HepG2 (cell line): Measurements from ENCODE around the gene RDH11. TPM values are rescaled to one million over a fixed set of nuclear protein-coding genes. Genes with fewer than 3 reads are reported as not detected.

ENCODE experiments used
- ARNTL ChIP-seq: sonication (generic); formaldehyde crosslinking; IDR thresholded peaks from 2 replicates; pipeline ENCODE4 v1.4.0; 2020; ENCODE audit warnings: mild to moderate bottlenecking, missing genetic modification reagents
- ERF ChIP-seq: IDR thresholded peaks from 2 replicates; pipeline ENCODE4 v1.6.1; 2018; ENCODE audit warnings: missing biosample characterization, missing genetic modification reagents
- KDM4B ChIP-seq: sonication (generic); formaldehyde crosslinking; IDR thresholded peaks from 2 replicates; pipeline ENCODE4 v1.4.0; 2020; ENCODE audit warnings: missing genetic modification reagents
- POLR2AphosphoS2 ChIP-seq: IDR thresholded peaks from 2 replicates; pipeline ENCODE4 v1.6.1; 2011; ENCODE audit warnings: low read depth, low read length, improper control_type of control experiment
- PRMT3 ChIP-seq: sonication (generic); formaldehyde crosslinking; IDR thresholded peaks from 2 replicates; pipeline ENCODE4 v1.8.1; 2022; ENCODE audit warnings: low read depth, mild to moderate bottlenecking, moderate library complexity, missing genetic modification reagents, borderline replicate concordance
- SIN3A ChIP-seq: IDR thresholded peaks from 2 replicates; pipeline ENCODE4 v1.6.1; 2011; ENCODE audit warnings: low read depth, mild to moderate bottlenecking, control low read depth, low read length, borderline replicate concordance
- SOX13 ChIP-seq, 3 experiments: fragments of 450-650 bp in 1 of 3; sonication (generic) in 1 of 3; formaldehyde crosslinking in 1 of 3; IDR thresholded peaks in 2 of 3; conservative IDR thresholded peaks in 1 of 3; 2 replicates each; pipeline versions ENCODE4 v1.5.0 to v1.6.1; 2016 to 2020; ENCODE audit warnings: antibody characterized with exemption in 1 of 3, mild to moderate bottlenecking in 1 of 3, missing compliant biosample characterization in 1 of 3, missing genetic modification reagents in 1 of 3, moderate library complexity in 1 of 3
- TCF7 ChIP-seq: sonication (generic); IDR thresholded peaks from 2 replicates; pipeline ENCODE4 v1.6.1; 2016; ENCODE audit warnings: antibody characterized with exemption, low read depth
- TEAD3 ChIP-seq: optimal IDR thresholded peaks from 2 replicates; pipeline ENCODE3; 2016; ENCODE audit warnings: borderline replicate concordance
- XRCC5 ChIP-seq: fragments of 200-400 bp; formaldehyde crosslinking; optimal IDR thresholded peaks from 2 replicates; pipeline ENCODE3; 2017; ENCODE audit warnings: mild to moderate bottlenecking, low read length
- ZBTB3 ChIP-seq: sonication (generic); formaldehyde crosslinking; IDR thresholded peaks from 2 replicates; pipeline ENCODE4 v1.4.0; 2020; ENCODE audit warnings: low read depth, mild to moderate bottlenecking, moderate library complexity, missing genetic modification reagents, borderline replicate concordance
- ZNF10 ChIP-seq: sonication (generic); formaldehyde crosslinking; IDR thresholded peaks from 2 replicates; pipeline ENCODE4 v1.4.0; 2020; ENCODE audit warnings: mild to moderate bottlenecking, low read depth, missing genetic modification reagents, borderline replicate concordance
- ZNF230 ChIP-seq: sonication (generic); formaldehyde crosslinking; IDR thresholded peaks from 2 replicates; pipeline ENCODE4 v1.4.0; 2020; ENCODE audit warnings: mild to moderate bottlenecking, missing genetic modification reagents
- ZNF251 ChIP-seq: sonication (generic); formaldehyde crosslinking; IDR thresholded peaks from 2 replicates; pipeline ENCODE4 v1.9.0; 2021; ENCODE audit warnings: mild to moderate bottlenecking, missing genetic modification reagents
- ZNF724P ChIP-seq: sonication (generic); formaldehyde crosslinking; IDR thresholded peaks from 2 replicates; pipeline ENCODE4 v1.8.0; 2022; ENCODE audit warnings: missing genetic modification reagents, borderline replicate concordance
- polyA plus RNA-seq, 8 experiments: library from polyadenylated mRNA; depleted of rRNA in 3 of 8; stranded (reverse) in 7 of 8; unstranded in 1 of 8; fragments of >200 nt; fragmentation: Illumina TruSeq in 4 of 8; extraction: Trizol in 4 of 8; gene quantifications; 2 replicates each; pipeline versions ENCODE4 v1.2.1 to v1.2.3, GENCODE V29; 2011 to 2016; ENCODE audit warnings: low read depth in 4 of 8, missing spikeins in 1 of 8, mixed read lengths in 1 of 8; ENCODE audit not compliant: insufficient read depth in 1 of 8
- total RNA-seq, 5 experiments: library from RNA; depleted of rRNA; stranded (reverse); fragments of >200 nt; fragmentation: Illumina TruSeq; extraction: Trizol; gene quantifications; 2 replicates each; pipeline ENCODE4 v1.2.3, GENCODE V29; 2016; ENCODE audit warnings: low read depth in 1 of 5
- TF ChIP-seq, protein P1 (sequence below): sonication (generic); formaldehyde crosslinking; IDR thresholded peaks from 2 replicates; pipeline ENCODE4 v1.4.0; 2020; ENCODE audit warnings: mild to moderate bottlenecking, missing genetic modification reagents, borderline replicate concordance
- TF ChIP-seq, protein P2 (sequence below): sonication (generic); formaldehyde crosslinking; IDR thresholded peaks from 2 replicates; pipeline ENCODE4 v1.5.0; 2020; ENCODE audit warnings: missing genetic modification reagents, mild to moderate bottlenecking, borderline replicate concordance
- TF ChIP-seq, protein P3 (sequence below): IDR thresholded peaks from 2 replicates; pipeline ENCODE4 v1.6.1; 2016; ENCODE audit warnings: low read depth, borderline replicate concordance
- TF ChIP-seq, protein P4 (sequence below): sonication (generic); formaldehyde crosslinking; IDR thresholded peaks from 2 replicates; pipeline ENCODE4 v1.4.0; 2020; ENCODE audit warnings: missing genetic modification reagents, borderline replicate concordance

RDH11 gene
- total and polyA plus RNA-seq, 2 of the 13 experiments (the other 11 are each of a cell fraction or from before 2014, with no cell fraction given) = 106 to 131 TPM

DNA sequence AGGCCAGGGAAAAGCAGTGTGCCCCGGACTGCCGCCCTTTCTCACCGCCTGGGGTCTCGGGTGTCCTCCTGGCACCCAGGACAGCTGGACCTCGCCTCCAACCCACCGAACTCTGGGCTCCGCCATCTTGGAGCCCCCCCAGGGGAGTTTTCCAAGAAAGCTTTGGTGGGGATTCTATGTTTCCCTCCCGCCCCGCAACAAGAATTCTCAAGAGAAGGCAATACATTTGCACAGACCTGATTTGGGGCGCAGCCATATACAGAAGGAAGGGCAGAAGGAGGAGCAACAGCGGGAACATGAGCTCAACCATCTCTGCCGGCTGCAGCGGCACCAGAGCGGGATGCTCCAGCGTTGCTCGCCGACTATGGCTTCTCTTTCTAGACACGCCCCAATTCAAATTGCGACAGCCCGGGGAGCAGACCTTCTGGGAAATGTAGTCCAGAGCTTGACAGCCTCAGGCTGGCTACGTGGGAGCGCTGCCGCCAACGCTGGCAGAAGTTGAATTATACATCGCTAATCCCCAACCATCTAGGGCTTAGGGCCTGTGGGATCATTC lies at the start of gene RDH11 (continued):
- TF ChIP-seq TCF7 (no peak), ZNF724P (no peak), ZNF230 (peak; percentile 28; the same call in 1 of the 2 replicates), ARNTL (CRISPR knock-in tag) (no peak), ZBTB3 (no peak), SIN3A (peak; percentile 76; the same call in 1 of the 2 replicates), ZNF10 (CRISPR knock-in tag) (no peak), PRMT3 (0 out of 2 replicates have a peak, but pooled peaks have one; percentile 8), POLR2AphosphoS2 (no peak), SOX13 (IDR thresholded peaks at IDR 0.05) (no peak), SOX13 (CRISPR knock-in tag; conservative IDR thresholded peaks at IDR 0.05 in 1 of 2, IDR thresholded peaks at IDR 0.05 in 1 of 2) (peak in 1 of 2 experiments; percentile 11; a peak in 1 of 4 replicates), TEAD3 (CRISPR knock-in tag) (no peak), XRCC5 (no peak), ZNF251 (no peak), KDM4B (CRISPR knock-in tag) (0 out of 2 replicates have a peak, but pooled peaks have one; percentile 17), ERF (CRISPR knock-in tag) (peak; percentile 53)
- TF ChIP-seq, protein P1, sequence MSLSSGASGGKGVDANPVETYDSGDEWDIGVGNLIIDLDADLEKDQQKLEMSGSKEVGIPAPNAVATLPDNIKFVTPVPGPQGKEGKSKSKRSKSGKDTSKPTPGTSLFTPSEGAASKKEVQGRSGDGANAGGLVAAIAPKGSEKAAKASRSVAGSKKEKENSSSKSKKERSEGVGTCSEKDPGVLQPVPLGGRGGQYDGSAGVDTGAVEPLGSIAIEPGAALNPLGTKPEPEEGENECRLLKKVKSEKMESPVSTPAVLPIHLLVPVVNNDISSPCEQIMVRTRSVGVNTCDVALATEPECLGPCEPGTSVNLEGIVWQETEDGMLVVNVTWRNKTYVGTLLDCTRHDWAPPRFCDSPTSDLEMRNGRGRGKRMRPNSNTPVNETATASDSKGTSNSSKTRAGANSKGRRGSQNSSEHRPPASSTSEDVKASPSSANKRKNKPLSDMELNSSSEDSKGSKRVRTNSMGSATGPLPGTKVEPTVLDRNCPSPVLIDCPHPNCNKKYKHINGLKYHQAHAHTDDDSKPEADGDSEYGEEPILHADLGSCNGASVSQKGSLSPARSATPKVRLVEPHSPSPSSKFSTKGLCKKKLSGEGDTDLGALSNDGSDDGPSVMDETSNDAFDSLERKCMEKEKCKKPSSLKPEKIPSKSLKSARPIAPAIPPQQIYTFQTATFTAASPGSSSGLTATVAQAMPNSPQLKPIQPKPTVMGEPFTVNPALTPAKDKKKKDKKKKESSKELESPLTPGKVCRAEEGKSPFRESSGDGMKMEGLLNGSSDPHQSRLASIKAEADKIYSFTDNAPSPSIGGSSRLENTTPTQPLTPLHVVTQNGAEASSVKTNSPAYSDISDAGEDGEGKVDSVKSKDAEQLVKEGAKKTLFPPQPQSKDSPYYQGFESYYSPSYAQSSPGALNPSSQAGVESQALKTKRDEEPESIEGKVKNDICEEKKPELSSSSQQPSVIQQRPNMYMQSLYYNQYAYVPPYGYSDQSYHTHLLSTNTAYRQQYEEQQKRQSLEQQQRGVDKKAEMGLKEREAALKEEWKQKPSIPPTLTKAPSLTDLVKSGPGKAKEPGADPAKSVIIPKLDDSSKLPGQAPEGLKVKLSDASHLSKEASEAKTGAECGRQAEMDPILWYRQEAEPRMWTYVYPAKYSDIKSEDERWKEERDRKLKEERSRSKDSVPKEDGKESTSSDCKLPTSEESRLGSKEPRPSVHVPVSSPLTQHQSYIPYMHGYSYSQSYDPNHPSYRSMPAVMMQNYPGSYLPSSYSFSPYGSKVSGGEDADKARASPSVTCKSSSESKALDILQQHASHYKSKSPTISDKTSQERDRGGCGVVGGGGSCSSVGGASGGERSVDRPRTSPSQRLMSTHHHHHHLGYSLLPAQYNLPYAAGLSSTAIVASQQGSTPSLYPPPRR (CRISPR knock-in tag) = no peak; the same call in 1 of the 2 replicates
- TF ChIP-seq, protein P2, sequence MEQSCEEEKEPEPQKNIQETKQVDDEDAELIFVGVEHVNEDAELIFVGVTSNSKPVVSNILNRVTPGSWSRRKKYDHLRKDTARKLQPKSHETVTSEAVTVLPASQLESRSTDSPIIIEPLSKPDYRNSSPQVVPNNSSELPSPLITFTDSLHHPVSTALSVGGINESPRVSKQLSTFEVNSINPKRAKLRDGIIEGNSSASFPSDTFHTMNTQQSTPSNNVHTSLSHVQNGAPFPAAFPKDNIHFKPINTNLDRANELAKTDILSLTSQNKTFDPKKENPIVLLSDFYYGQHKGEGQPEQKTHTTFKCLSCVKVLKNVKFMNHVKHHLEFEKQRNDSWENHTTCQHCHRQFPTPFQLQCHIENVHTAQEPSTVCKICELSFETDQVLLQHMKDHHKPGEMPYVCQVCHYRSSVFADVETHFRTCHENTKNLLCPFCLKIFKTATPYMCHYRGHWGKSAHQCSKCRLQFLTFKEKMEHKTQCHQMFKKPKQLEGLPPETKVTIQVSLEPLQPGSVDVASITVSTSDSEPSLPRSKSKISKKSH (CRISPR knock-in tag) = no peak; the same call in 1 of the 2 replicates
- TF ChIP-seq, protein P3, sequence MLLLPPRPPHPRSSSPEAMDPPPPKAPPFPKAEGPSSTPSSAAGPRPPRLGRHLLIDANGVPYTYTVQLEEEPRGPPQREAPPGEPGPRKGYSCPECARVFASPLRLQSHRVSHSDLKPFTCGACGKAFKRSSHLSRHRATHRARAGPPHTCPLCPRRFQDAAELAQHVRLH (CRISPR knock-in tag) = no peak
- TF ChIP-seq, protein P4, sequence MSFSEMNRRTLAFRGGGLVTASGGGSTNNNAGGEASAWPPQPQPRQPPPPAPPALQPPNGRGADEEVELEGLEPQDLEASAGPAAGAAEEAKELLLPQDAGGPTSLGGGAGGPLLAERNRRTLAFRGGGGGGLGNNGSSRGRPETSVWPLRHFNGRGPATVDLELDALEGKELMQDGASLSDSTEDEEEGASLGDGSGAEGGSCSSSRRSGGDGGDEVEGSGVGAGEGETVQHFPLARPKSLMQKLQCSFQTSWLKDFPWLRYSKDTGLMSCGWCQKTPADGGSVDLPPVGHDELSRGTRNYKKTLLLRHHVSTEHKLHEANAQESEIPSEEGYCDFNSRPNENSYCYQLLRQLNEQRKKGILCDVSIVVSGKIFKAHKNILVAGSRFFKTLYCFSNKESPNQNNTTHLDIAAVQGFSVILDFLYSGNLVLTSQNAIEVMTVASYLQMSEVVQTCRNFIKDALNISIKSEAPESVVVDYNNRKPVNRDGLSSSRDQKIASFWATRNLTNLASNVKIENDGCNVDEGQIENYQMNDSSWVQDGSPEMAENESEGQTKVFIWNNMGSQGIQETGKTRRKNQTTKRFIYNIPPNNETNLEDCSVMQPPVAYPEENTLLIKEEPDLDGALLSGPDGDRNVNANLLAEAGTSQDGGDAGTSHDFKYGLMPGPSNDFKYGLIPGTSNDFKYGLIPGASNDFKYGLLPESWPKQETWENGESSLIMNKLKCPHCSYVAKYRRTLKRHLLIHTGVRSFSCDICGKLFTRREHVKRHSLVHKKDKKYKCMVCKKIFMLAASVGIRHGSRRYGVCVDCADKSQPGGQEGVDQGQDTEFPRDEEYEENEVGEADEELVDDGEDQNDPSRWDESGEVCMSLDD (CRISPR knock-in tag) = no peak
